GM19324 (cell line): Measurements from ENCODE around the gene ADGRG4.

Experiments
- ATAC-seq: cut with Tn5 transposase; IDR thresholded peaks from one replicate; pipeline ENCODE4 v1.9.1; 2021; ENCODE audit warnings: mild to moderate bottlenecking, moderate library complexity; ENCODE audit not compliant: unreplicated experiment, low FRiP score

ADGRG4 gene

GRCh38 chrX:136291824-136292223 is 8.9 kb upstream of the ADGRG4 start:
- ATAC-seq: no peak

DNA sequence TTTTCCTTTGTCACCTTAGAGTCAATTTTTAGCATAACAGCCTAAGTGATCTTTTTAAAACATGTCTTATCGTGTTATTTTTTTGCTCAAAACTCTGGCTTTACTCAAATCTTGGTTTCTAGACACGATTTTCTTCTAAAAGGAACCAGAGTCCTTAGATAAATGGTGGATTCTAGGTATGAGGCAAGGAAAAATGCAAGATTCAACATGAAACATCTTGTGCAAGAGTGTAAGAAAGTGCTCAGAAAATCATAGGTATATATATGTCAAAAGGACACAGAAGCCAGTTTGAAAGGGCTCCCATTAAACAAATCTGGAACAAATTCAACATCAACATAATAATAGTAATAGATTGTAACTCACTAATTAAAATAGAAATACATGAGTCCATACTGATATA is 8.1 kb upstream of the ADGRG4 start:
- no peak for ATAC-seq

DNA sequence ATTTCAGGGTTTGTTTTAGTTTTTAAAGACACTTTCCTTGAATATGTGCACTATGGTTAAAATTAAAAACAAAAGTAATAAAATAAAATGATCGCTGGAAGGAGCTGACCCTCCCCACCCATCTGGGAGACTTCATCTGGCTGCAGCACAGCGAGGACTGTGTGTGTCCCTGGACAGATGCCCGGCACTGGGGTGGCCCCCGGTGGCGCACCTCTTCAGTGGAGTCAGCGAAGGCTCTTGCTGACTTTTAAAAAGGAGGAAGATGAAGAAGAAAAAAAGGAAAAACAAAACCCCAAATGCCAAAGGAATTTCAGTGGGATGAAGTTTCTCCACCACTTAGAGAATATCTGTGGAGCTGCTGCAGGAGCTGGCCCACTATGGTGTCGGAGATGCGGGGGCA is 5.4 kb upstream of the ADGRG4 start:
- no peak for ATAC-seq

- ATAC-seq: no peak
Observed at GRCh38 chrX:136303041-136303440, 2.3 kb downstream of the ADGRG4 start.

DNA sequence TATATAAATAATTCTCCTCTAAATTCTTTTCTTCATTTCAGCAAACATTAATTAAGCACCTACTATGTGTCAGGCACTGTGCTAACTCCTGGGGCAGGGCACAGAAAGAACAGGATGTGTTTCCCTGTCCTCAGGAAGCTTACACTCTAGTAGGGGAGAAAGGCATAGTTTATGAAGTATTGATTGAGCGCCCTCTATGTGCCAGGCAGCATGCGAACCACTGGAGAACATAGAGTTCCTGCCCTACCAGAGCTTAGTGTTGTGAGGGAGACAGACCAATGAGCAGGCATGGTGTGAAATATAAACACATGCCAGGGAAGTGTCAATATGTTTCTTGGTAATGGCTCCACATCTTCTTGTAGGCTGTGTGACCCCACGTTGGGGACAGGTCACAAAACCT is 3.7 kb downstream of the ADGRG4 start:
- ATAC-seq: no peak

DNA sequence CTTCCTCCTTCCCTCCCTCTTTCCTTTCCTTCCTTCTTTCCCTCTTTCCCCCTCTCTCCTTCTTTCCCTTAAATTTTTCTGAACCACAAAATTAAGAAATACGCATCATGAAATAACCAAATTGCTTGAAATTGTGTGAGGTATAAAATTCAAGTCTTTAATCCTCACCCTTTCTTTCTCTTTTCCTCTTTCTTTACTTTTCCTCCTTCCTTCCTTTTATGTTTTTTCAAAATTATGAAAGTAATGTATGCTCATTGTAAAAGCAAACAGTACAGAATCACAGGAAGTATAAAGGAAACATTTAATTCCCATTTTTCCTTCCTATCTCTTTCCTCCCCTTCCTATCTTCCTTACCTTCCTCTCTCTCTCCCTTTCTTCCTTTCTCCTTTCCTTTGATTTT is 5.4 kb downstream of the ADGRG4 start:
- ATAC-seq: no peak

DNA sequence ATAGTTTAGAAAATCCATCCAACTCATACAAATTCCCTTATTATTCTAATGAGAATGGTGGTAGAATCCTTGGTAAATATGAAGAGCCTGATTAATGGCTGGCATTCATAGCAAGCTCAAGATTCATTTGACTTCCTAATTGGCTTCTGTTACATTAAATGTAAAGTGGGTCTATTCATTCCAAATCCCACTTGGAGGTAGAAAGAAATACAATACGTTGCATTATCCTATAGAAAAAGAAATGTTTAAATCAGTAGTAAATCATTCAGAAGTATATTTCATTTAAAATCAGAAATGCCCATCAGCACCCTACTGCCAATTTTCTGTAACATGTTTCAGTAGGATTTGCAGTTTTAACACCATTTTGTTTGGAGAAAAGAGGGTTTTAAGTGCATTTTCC is 6.7 kb downstream of the ADGRG4 start:
- no peak for ATAC-seq

- ATAC-seq: no peak
Observed at GRCh38 chrX:136310411-136310810, 9.6 kb downstream of the ADGRG4 start.

DNA sequence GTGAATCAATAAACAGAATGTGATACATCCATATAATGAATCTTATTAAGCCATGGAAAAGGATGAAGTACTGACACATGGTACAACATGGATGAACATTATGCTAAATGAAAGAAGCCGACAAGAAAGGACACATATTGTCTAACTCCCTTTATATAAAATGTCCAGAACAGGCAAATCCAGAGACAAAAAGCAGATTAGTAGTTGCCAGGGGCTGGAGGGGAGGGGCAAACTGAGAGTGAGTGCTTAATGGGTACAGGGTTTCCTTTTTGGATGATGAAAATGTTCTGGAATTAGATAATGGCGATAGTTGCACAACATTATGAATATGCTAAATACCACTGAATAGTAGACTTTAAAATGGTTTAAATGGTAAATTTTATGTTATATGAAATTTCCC is 17.4 kb downstream of the ADGRG4 start:
- ATAC-seq: no peak

DNA sequence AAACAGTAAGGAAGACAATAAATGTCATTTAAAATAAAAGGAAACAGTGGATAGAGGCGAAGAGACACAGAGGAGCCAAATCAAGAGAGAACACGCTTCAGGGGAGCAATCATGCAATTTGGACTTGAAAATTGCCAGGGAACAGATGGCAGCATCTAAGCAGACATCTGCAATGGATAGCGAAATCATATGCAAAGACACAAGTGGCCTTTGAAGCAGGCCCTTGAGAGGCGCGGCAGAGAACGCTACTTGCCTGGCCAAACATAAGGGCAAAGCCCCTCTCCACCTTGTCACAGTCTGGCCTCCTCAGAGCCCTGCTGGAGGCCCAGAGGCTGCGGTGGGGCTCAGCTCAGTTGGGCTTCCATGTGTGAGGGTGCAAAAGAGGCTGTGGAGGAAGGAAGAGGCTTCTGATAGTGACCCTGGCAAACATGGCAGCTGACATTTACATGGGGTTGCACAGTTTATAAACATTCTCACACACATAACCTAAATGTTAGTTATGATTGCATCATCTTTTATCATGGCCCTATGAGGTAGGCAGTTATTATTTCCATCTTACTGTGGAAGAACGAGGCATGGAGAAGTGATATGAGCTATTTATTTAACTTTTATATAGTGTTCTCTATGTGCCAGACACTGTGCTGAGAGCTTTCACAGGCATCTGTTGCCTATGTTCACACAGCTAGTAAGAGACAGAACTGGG is 18.3 kb downstream of the ADGRG4 start:
- ATAC-seq: no peak

DNA sequence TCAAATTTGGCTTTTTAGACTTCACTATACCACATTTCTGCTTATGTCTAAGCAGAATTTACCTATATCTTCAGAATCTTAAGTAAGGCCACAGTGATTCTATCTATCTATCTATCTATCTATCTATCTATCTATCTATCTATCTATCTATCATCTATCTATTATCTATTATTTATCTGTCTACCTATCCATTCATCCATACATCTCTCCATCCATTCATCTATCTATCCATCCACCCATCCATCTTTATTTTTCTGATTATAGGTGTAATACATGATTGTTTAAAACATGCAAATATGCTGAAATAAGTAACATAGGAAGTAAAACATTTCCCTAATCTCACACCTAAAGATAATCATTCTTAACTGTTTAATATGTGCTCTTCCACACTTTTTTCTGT is 18.8 kb downstream of the ADGRG4 start:
- ATAC-seq: no peak

GRCh38 chrX:136321532-136321931 is 20.8 kb downstream of the ADGRG4 start:
- ATAC-seq: no peak

GRCh38 chrX:136322064-136322463 is 21.3 kb downstream of the ADGRG4 start:
- no peak for ATAC-seq

GRCh38 chrX:136325377-136325776 is 24.6 kb downstream of the ADGRG4 start:
- ATAC-seq: no peak

- no peak for ATAC-seq
Observed at GRCh38 chrX:136328933-136329332, 28.2 kb downstream of the ADGRG4 start.

GRCh38 chrX:136336623-136337022 is 35.9 kb downstream of the ADGRG4 start:
- no peak for ATAC-seq

DNA sequence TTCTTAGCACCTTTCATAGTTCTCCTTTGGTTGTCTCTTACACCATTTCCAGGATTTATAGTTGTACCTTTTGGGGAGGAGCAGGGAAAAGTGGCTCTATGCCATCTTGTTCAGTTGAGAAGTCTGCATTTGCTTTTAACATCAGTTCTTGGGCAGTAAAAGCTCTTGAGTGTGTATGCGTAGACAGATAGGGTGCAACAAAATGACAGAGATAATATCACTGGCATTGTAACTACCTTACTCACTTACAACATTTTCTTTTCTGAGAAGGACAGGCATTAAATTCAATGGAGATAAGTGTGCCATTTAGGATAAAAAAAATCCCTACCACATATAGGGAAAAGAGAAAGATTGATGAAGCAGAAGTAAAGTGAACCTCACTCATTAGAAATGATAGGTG is 38.9 kb downstream of the ADGRG4 start:
- ATAC-seq: no peak

DNA sequence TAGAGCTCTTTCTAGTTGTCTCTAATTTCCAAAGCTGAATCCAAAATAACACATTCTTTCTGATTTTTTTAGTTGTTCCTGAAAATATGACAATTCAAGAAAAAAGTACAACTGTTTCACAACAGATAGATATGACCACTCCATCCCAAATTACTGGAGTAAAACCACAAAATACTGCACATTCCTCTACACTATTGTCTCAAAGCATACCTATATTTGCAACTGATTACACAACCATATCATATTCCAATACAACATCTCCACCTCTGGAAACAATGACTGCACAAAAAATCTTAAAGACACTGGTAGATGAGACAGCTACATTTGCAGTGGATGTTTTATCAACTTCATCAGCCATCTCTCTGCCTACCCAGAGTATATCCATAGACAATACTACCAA is 43.6 kb downstream of the ADGRG4 start:
- no peak for ATAC-seq

DNA sequence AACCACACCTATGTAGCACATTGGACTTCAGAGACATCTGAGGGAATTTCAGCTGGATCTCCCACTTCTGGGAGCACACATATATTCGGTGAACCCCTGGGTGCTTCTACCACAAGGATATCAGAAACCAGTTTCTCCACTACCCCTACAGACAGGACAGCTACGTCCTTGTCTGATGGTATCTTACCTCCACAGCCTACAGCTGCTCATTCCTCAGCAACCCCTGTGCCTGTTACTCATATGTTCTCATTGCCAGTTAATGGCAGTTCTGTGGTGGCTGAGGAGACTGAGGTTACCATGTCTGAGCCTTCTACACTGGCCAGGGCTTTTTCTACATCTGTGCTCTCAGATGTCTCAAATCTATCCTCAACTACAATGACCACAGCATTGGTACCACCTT is 45.7 kb downstream of the ADGRG4 start:
- ATAC-seq: no peak

DNA sequence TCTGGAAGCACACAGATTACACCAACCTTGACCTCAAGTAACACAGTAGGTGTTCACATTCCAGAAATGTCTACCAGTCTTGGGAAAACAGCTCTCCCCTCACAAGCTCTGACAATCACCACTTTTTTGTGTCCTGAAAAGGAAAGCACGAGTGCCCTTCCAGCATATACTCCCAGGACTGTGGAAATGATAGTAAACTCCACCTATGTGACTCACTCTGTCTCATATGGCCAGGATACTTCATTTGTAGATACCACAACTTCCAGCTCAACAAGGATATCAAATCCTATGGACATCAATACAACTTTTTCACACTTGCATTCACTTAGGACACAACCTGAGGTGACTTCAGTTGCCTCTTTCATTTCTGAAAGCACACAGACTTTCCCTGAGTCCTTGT is 46.9 kb downstream of the ADGRG4 start:
- no peak for ATAC-seq

DNA sequence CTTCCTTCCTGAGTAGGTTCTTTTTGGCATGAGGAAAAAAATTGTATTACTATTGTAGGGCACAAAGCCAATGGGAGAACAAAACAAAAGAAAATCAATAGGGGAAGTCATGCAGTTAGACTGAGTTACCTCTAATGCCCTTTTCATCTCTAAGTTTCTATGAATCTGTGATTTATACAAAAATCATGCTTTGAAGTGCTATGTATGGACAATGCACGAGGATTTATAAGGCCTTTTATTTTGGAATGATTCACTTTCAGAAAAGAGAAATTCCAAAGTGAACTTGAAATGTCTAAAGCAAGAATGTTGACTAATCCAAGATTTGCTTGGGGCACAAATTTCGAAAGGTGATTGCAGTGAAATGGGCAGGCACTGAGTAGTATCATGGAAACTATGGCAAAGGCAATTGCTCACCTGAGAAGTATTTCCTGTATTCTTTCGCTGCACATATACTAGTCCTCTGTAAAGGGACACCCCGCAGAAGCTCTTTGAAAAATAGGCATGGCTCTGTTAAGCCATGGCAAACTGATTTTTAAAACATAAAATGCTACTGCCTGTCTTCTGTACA is 52.8 kb downstream of the ADGRG4 start:
- no peak for ATAC-seq

DNA sequence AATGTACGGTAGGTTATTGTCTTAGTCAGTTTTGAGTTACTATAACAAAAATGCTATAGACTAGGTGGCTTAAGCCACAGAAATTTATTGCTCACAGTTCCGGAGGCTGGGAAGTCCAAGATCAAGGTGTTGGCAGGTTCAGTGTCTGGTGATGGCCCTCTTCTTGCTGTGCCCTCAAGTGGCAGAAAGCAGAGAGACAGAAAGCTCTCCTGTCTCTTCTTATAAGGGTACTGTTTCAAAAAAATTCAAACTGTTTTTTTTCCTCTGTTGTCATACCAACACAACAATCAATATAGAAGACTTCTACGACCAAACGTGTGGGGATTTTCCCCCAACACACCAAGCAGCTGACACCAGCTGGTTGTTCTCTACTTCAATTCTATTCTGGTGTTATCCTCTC is 53.4 kb downstream of the ADGRG4 start:
- no peak for ATAC-seq

- no peak for ATAC-seq
Observed at GRCh38 chrX:136369377-136369776, 68.6 kb downstream of the ADGRG4 start.
